Measurements from ENCODE around the gene LIPC. TPM values are rescaled to one million over a fixed set of nuclear protein-coding genes. Genes with fewer than 3 reads are reported as not detected.
A peak's percentile ranks its signal among the peaks of the same experiment; 100 is the strongest.

Gene LIPC
- total RNA-seq, 1 experiment from 2014 or later: not detected

- no peak for TF ChIP-seq CTCF (IDR thresholded peaks at IDR 0.05; ENCODE audit: unreplicated experiment)
- Mint-ChIP-seq H3K27me3 (ENCODE audit: insufficient read depth, unreplicated experiment) (no peaks in the 10 kb centered on the region), H3K27ac (ENCODE audit: low read depth, unreplicated experiment) (no peak overlapping the region), H3K4me3 (ENCODE audit: unreplicated experiment) (no peak overlapping the region), H3K9me3 (ENCODE audit: unreplicated experiment) (no peaks in the 10 kb centered on the region), H3K36me3 (ENCODE audit: insufficient read depth, unreplicated experiment) (no peaks in the 10 kb centered on the region), H3K4me1 (ENCODE audit: insufficient read depth, unreplicated experiment) (peaks cover 19% of the 10 kb centered on the region)
- BruUV-seq (replicated peaks): no TSS peak
- intact Hi-C loops (cut with micrococcal nuclease): no loop called here
- POLR2A ChIA-PET: no interaction called here
- no peak for DNase-seq (ENCODE audit: unreplicated experiment)
- CTCF ChIA-PET: no interaction called here
Measured at GRCh38 chr15:58459560-58459959, 27.8 kb downstream of the LIPC start.

GRCh38 chr15:58460116-58460790, 28.5 kb downstream of the LIPC start:
- no peak for DNase-seq (ENCODE audit: unreplicated experiment)
- Mint-ChIP-seq H3K27me3 (ENCODE audit: insufficient read depth, unreplicated experiment) (no peaks in the 10 kb centered on the region), H3K4me1 (ENCODE audit: insufficient read depth, unreplicated experiment) (peaks cover 19% of the 10 kb centered on the region), H3K36me3 (ENCODE audit: insufficient read depth, unreplicated experiment) (no peaks in the 10 kb centered on the region), H3K27ac (ENCODE audit: low read depth, unreplicated experiment) (no peak overlapping the region), H3K4me3 (ENCODE audit: unreplicated experiment) (no peak overlapping the region), H3K9me3 (ENCODE audit: unreplicated experiment) (no peaks in the 10 kb centered on the region)
- TF ChIP-seq CTCF (IDR thresholded peaks at IDR 0.05; ENCODE audit: unreplicated experiment): no peak
- POLR2A ChIA-PET: no interaction called here
- intact Hi-C loops (cut with micrococcal nuclease): no loop called here
- BruUV-seq (replicated peaks): no TSS peak
- CTCF ChIA-PET: interaction anchor here (0.6 kb wide), 1 partner anchor 20 kb away, joined by 4 read pairs; no protein-coding TSS in a partner anchor

- CTCF ChIA-PET: interaction anchor here (0.5 to 0.7 kb wide), 3 partner anchors 21 to 172 kb away, joined by 3 to 4 read pairs (median 3); no protein-coding TSS in a partner anchor
- no TSS peak for BruUV-seq (replicated peaks)
- H3K9me3 Mint-ChIP-seq (ENCODE audit: unreplicated experiment): no peaks in the 10 kb centered on the region
- no peak overlapping the region for H3K4me3 Mint-ChIP-seq (ENCODE audit: unreplicated experiment)
- H3K4me1 Mint-ChIP-seq (ENCODE audit: insufficient read depth, unreplicated experiment): peaks cover 19% of the 10 kb centered on the region
- TF ChIP-seq CTCF (IDR thresholded peaks at IDR 0.05; ENCODE audit: unreplicated experiment): no peak
- H3K27me3 Mint-ChIP-seq (ENCODE audit: insufficient read depth, unreplicated experiment): no peaks in the 10 kb centered on the region
- DNase-seq (ENCODE audit: unreplicated experiment): no peak
- intact Hi-C loops (cut with micrococcal nuclease): no loop called here
- POLR2A ChIA-PET: no interaction called here
- no peaks in the 10 kb centered on the region for H3K36me3 Mint-ChIP-seq (ENCODE audit: insufficient read depth, unreplicated experiment)
- H3K27ac Mint-ChIP-seq (ENCODE audit: low read depth, unreplicated experiment): no peak overlapping the region
Measured at GRCh38 chr15:58460872-58461271, 29.1 kb downstream of the LIPC start.

- Mint-ChIP-seq H3K27ac (ENCODE audit: low read depth, unreplicated experiment) (no peak overlapping the region), H3K36me3 (ENCODE audit: insufficient read depth, unreplicated experiment) (no peaks in the 10 kb centered on the region), H3K4me1 (ENCODE audit: insufficient read depth, unreplicated experiment) (peaks cover 15% of the 10 kb centered on the region), H3K4me3 (ENCODE audit: unreplicated experiment) (no peak overlapping the region), H3K9me3 (ENCODE audit: unreplicated experiment) (no peaks in the 10 kb centered on the region), H3K27me3 (ENCODE audit: insufficient read depth, unreplicated experiment) (no peaks in the 10 kb centered on the region)
- POLR2A ChIA-PET: no interaction called here
- CTCF ChIA-PET: no interaction called here
- no TSS peak for BruUV-seq (replicated peaks)
- DNase-seq (ENCODE audit: unreplicated experiment): peak; percentile 48
- intact Hi-C loops (cut with micrococcal nuclease): no loop called here
- TF ChIP-seq CTCF (IDR thresholded peaks at IDR 0.05; ENCODE audit: unreplicated experiment): no peak
Measured at GRCh38 chr15:58462547-58462946, 30.8 kb downstream of the LIPC start.

All from MCF 10A (cell line).